Neural cell (in vitro differentiated cells): Measurements from ENCODE around the gene LRRC61. TPM values are rescaled to one million over a fixed set of nuclear protein-coding genes. Genes with fewer than 3 reads are reported as not detected.

ENCODE experiments used
- H2AFZ ChIP-seq: fragments of 200-600, 300-800 bp; sonication (generic), shearing (Covaris generic); 2 replicates; pipeline ENCODE4 v1.6.0; 2014; ENCODE audit warnings: low read depth, mild to moderate bottlenecking, antibody characterized with exemption, low read length, moderate library complexity
- H3F3A ChIP-seq: fragments of 200-600 bp; shearing (Covaris generic); 2 replicates; pipeline ENCODE4 v1.6.1; 2016; ENCODE audit warnings: mild to moderate bottlenecking, moderate library complexity, mixed read lengths, antibody characterized with exemption, low read length; ENCODE audit not compliant: insufficient read depth, poor library complexity, severe bottlenecking
- H3K27ac ChIP-seq: fragments of 200-600, 300-800 bp; sonication (generic), shearing (Covaris generic); 2 replicates; pipeline ENCODE4 v1.5.1; 2014; ENCODE audit warnings: mild to moderate bottlenecking, low read length, moderate library complexity
- H3K27me3 ChIP-seq: fragments of 300-800, 200-600 bp; sonication (generic), shearing (Covaris generic); 2 replicates; pipeline ENCODE4 v1.6.0; 2014; ENCODE audit warnings: mild to moderate bottlenecking, low read depth, low read length, moderate library complexity; ENCODE audit not compliant: insufficient read depth
- H3K36me3 ChIP-seq: fragments of 300-800, 200-600 bp; sonication (generic), shearing (Covaris generic); 2 replicates; pipeline ENCODE4 v1.5.1; 2014; ENCODE audit warnings: mild to moderate bottlenecking, antibody characterized with exemption, low read length, moderate library complexity; ENCODE audit not compliant: insufficient read depth
- H3K4me2 ChIP-seq: fragments of 300-800, 200-600 bp; sonication (generic), shearing (Covaris generic); 2 replicates; pipeline ENCODE4 v1.6.0; 2014; ENCODE audit warnings: mild to moderate bottlenecking, low read length
- H3K4me3 ChIP-seq: fragments of 300-800, 200-600 bp; sonication (generic), shearing (Covaris generic); 2 replicates; pipeline ENCODE4 v1.5.1; 2014; ENCODE audit warnings: mild to moderate bottlenecking, low read length, moderate library complexity
- H3K79me2 ChIP-seq: fragments of 200-600 bp; shearing (Covaris generic); replicated peaks from 2 replicates; pipeline ENCODE4 v1.6.0; 2014; ENCODE audit warnings: mild to moderate bottlenecking, low read length, moderate library complexity; ENCODE audit not compliant: insufficient read depth
- H3K9ac ChIP-seq: fragments of 300-800, 200-600 bp; sonication (generic), shearing (Covaris generic); 2 replicates; pipeline ENCODE4 v1.6.1; 2016; ENCODE audit warnings: mild to moderate bottlenecking, low read length, mixed read lengths
- H3K9me2 ChIP-seq: fragments of 200-600 bp; shearing (Covaris generic); 2 replicates; pipeline ENCODE4 v1.6.1; 2016; ENCODE audit warnings: mild to moderate bottlenecking, low read length, mixed read lengths; ENCODE audit not compliant: insufficient read depth
- H3K9me3 ChIP-seq: fragments of 200-600, 300-800 bp; sonication (generic), shearing (Covaris generic); 2 replicates; pipeline ENCODE4 v1.6.1; 2016; ENCODE audit warnings: mild to moderate bottlenecking, mixed run types, low read length, moderate library complexity, mixed read lengths
- H4K20me1 ChIP-seq: fragments of 200-600 bp; shearing (Covaris generic); 2 replicates; pipeline ENCODE4 v1.6.1; 2016; ENCODE audit warnings: mild to moderate bottlenecking, mixed run types; ENCODE audit not compliant: insufficient read depth
- CTCF ChIP-seq: fragments of 450-650 bp; IDR thresholded peaks from 2 replicates; pipeline ENCODE4 v1.5.1; 2014; ENCODE audit warnings: antibody characterized with exemption, mild to moderate bottlenecking, moderate library complexity; ENCODE audit not compliant: poor library complexity, severe bottlenecking
- EP300 ChIP-seq: fragments of 450-650 bp; conservative IDR thresholded peaks from 2 replicates; pipeline ENCODE4 v1.6.1; 2014; ENCODE audit warnings: antibody characterized with exemption, mild to moderate bottlenecking, moderate library complexity; ENCODE audit not compliant: poor library complexity, severe bottlenecking
- EZH2 ChIP-seq: fragments of 200-600, 300-800 bp; shearing (Covaris generic), sonication (generic); IDR thresholded peaks from 2 replicates; pipeline ENCODE4 v1.6.1; 2014; ENCODE audit warnings: antibody characterized with exemption, low read length, borderline replicate concordance, mild to moderate bottlenecking; ENCODE audit not compliant: insufficient read depth, poor library complexity, severe bottlenecking
- MXI1 ChIP-seq: fragments of 450-650 bp; conservative IDR thresholded peaks from 2 replicates; pipeline ENCODE4 v1.6.1; 2014; ENCODE audit warnings: antibody characterized with exemption, mild to moderate bottlenecking; ENCODE audit not compliant: poor library complexity, severe bottlenecking
- POLR2AphosphoS5 ChIP-seq: IDR thresholded peaks from 2 replicates; pipeline ENCODE4 v1.6.1; 2012
- RAD21 ChIP-seq: fragments of 450-650 bp; conservative IDR thresholded peaks from 2 replicates; pipeline ENCODE4 v1.6.1; 2014; ENCODE audit warnings: antibody characterized with exemption, mild to moderate bottlenecking, moderate library complexity
- REST ChIP-seq: IDR thresholded peaks from 2 replicates; pipeline ENCODE4 v1.6.1; 2012; ENCODE audit warnings: borderline replicate concordance
- SMC3 ChIP-seq: fragments of 450-650 bp; conservative IDR thresholded peaks from 2 replicates; pipeline ENCODE4 v1.6.1; 2014; ENCODE audit warnings: antibody characterized with exemption, mild to moderate bottlenecking, moderate library complexity; ENCODE audit not compliant: poor library complexity
- TAF1 ChIP-seq: IDR thresholded peaks from 2 replicates; pipeline ENCODE4 v1.6.1; 2012; ENCODE audit warnings: low read depth
- polyA plus RNA-seq: library from polyadenylated mRNA; depleted of rRNA; stranded (reverse); fragments of >200 nt; gene quantifications from 2 replicates; pipeline ENCODE4 v1.2.3, GENCODE V29; 2014

Gene LRRC61
- polyA plus RNA-seq, 1 donor from 2014 or later, result 5.0 TPM

DNA sequence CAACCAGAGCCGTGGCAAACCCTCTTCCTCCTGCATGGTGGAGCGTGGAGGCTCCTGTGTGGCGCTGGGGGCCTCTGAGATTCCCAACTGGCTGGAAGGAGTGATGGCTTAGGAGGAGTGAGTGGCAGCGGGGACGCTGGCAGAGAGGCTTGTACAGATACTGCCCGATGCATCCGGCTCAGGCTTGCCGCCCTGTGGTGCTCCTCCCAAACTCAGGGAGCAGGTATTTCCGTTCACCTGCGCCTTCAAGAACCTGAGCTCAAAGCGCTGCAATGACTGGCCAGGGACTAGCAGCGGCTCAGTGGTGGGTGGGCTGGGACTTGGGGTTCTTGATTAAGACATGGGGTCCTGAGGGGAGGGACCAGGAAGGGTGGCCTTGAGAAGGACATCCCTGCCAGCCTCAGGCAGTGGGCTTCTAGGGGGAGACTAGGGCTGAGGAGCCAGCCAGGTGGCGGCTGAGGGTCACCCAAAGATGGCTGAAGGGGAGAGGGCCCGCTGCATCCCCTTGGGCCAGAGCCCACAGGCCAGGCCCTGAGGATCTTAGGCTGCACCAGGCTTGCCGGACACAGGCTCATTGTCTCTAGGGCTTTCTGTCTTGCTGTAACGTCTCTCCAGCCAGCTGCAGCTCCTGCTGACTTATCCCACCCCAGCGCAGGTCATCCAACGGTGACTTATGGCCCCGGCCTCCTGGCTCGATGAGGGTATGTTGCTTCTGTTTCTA lies 59.1 kb downstream of the LRRC61 start:
- Histone ChIP-seq H3K36me3 (no peaks in the 10 kb centered on the region), H3K27ac (peak overlapping the region; percentile 20), H3K9ac (no peak overlapping the region), H3K9me3 (no peaks in the 10 kb centered on the region), H3K79me2 (peaks cover 61% of the 10 kb centered on the region), H3K27me3 (no peaks in the 10 kb centered on the region), H3K4me3 (peak overlapping the region; percentile 54), H4K20me1 (no peaks in the 10 kb centered on the region), H3F3A (peaks cover 4% of the 10 kb centered on the region), H3K4me2 (no peak overlapping the region), H2AFZ (no peak overlapping the region), H3K9me2 (no peaks in the 10 kb centered on the region)
- TF ChIP-seq REST, result no peak
- TF ChIP-seq RAD21, result no peak
- no peak for TF ChIP-seq SMC3
- no peak for TF ChIP-seq CTCF
- no peak for TF ChIP-seq EP300
- no peak for TF ChIP-seq EZH2
- TF ChIP-seq TAF1, result no peak
- no peak for TF ChIP-seq POLR2AphosphoS5
- no peak for TF ChIP-seq MXI1

GRCh38 chr7:150382844-150383225 lies 59.7 kb downstream of the LRRC61 start:
- H3K9ac ChIP-seq, result no peak overlapping the region
- H3K79me2 ChIP-seq, result peaks cover 58% of the 10 kb centered on the region
- H4K20me1 ChIP-seq, result no peaks in the 10 kb centered on the region
- H3K4me3 ChIP-seq, result peak overlapping the region; percentile 54
- no peak for TF ChIP-seq CTCF
- TF ChIP-seq POLR2AphosphoS5, result no peak
- no peak for TF ChIP-seq EZH2
- TF ChIP-seq MXI1, result no peak
- TF ChIP-seq EP300, result no peak
- no peak for TF ChIP-seq TAF1
- no peak for TF ChIP-seq RAD21
- no peak for TF ChIP-seq REST
- no peak for TF ChIP-seq SMC3
- no peak overlapping the region for H3K4me2 ChIP-seq
- H3K9me3 ChIP-seq, result no peaks in the 10 kb centered on the region
- no peak overlapping the region for H2AFZ ChIP-seq
- no peaks in the 10 kb centered on the region for H3K36me3 ChIP-seq
- peaks cover 4% of the 10 kb centered on the region for H3F3A ChIP-seq
- no peaks in the 10 kb centered on the region for H3K9me2 ChIP-seq
- peak overlapping the region; percentile 61 for H3K27ac ChIP-seq
- H3K27me3 ChIP-seq, result no peaks in the 10 kb centered on the region
